Chondrocyte (in vitro differentiated cells): Measurements from ENCODE around the gene NLRP9. TPM values are rescaled to one million over a fixed set of nuclear protein-coding genes. Genes with fewer than 3 reads are reported as not detected.

Experiments used
- DNase-seq: peaks from one replicate; pipeline ENCODE4 v3.0.0; 2021; ENCODE audit warnings: mixed read lengths, low spot score
- H3K27ac Mint-ChIP-seq: one replicate; pipeline ENCODE4 v1.8.0; 2021; ENCODE audit warnings: mild to moderate bottlenecking, moderate library complexity, mixed read lengths; ENCODE audit not compliant: unreplicated experiment
- H3K27me3 Mint-ChIP-seq: 2 replicates; pipeline ENCODE4 v1.8.0; 2021; ENCODE audit warnings: low read depth, mixed read lengths
- H3K36me3 Mint-ChIP-seq: 2 replicates; pipeline ENCODE4 v1.8.0; 2021; ENCODE audit warnings: low read depth, mixed read lengths
- H3K4me1 Mint-ChIP-seq: 2 replicates; pipeline ENCODE4 v1.8.0; 2021; ENCODE audit warnings: low read depth, mild to moderate bottlenecking, mixed read lengths
- H3K4me3 Mint-ChIP-seq: one replicate; pipeline ENCODE4 v1.8.0; 2021; ENCODE audit warnings: mild to moderate bottlenecking, moderate library complexity, mixed read lengths; ENCODE audit not compliant: unreplicated experiment
- H3K9me3 Mint-ChIP-seq: 2 replicates; pipeline ENCODE4 v1.8.0; 2021; ENCODE audit warnings: low read depth, mixed read lengths
- total RNA-seq: library from RNA; stranded (reverse); gene quantifications from 3 replicates; pipeline ENCODE4 v1.2.1, GENCODE V29; 2021
- TF ChIP-seq, protein P1 (sequence below): fragments of 200-600 bp; sonication (generic); IDR thresholded peaks from 2 replicates; pipeline ENCODE4 v1.5.0; 2021; ENCODE audit warnings: antibody characterized with exemption, mild to moderate bottlenecking, moderate library complexity

Gene NLRP9
- total RNA-seq, 1 donor from 2014 or later, result not detected

DNA sequence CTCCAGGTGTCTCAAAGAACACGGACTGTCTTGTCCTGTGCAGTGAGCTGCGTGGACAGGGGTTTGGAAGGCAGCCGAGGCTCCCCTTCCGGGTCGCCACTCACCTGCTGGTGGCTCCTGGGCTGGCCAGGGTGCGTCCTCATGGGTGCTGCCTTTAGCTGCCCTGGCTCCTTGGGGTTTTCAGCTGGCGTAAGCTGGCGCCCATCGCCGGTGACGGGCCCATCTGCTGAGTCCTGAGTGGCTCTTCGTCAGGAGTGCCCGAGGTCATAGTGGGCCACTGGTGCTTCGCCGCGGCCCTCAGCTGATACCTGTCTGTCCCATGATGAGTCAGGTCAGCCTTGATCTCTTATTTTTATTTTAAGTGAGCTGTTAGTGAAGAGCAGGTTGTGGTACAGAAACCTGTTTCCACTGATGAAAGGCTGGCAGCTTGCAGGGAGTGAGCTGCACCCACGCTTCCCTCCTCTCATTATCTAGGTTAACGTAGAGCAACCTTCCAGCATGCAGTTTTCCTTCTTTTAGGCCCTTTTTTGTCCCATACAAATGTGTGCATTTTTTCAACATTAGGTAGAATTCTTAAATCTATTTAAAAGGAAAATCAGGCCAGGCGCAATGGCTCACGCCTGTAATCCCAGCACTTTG is 44.7 kb downstream of the NLRP9 start:
- TF ChIP-seq, protein P1, sequence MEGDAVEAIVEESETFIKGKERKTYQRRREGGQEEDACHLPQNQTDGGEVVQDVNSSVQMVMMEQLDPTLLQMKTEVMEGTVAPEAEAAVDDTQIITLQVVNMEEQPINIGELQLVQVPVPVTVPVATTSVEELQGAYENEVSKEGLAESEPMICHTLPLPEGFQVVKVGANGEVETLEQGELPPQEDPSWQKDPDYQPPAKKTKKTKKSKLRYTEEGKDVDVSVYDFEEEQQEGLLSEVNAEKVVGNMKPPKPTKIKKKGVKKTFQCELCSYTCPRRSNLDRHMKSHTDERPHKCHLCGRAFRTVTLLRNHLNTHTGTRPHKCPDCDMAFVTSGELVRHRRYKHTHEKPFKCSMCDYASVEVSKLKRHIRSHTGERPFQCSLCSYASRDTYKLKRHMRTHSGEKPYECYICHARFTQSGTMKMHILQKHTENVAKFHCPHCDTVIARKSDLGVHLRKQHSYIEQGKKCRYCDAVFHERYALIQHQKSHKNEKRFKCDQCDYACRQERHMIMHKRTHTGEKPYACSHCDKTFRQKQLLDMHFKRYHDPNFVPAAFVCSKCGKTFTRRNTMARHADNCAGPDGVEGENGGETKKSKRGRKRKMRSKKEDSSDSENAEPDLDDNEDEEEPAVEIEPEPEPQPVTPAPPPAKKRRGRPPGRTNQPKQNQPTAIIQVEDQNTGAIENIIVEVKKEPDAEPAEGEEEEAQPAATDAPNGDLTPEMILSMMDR, result no peak
- Mint-ChIP-seq H3K4me1 (no peaks in the 10 kb centered on the region), H3K27me3 (no peaks in the 10 kb centered on the region), H3K27ac (no peak overlapping the region), H3K9me3 (no peaks in the 10 kb centered on the region), H3K36me3 (peaks cover 18% of the 10 kb centered on the region), H3K4me3 (no peak overlapping the region)
- peak; percentile 72 for DNase-seq

DNA sequence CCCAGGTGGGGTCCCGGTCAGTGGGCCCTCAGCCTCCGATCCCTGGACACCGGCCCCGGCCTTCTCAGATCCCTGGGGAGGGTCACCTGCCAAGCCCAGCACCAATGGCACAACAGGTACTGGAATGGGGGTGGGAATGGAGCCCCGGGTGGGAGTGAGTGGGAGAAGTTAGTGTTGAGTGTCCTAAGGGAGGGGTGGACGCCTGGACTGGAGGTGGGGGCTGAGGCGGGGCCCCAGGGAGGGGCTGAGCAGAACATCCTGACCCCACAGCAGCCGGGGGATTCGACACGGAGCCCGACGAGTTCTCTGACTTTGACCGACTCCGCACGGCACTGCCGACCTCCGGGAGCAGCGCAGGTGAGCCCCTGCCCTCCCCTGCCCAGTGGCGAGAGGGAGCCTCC is 45.5 kb downstream of the NLRP9 start:
- Mint-ChIP-seq H3K27ac (no peak overlapping the region), H3K36me3 (peaks cover 17% of the 10 kb centered on the region), H3K9me3 (no peaks in the 10 kb centered on the region), H3K4me1 (no peaks in the 10 kb centered on the region), H3K27me3 (no peaks in the 10 kb centered on the region), H3K4me3 (no peak overlapping the region)
- TF ChIP-seq, protein P1, result no peak
- DNase-seq, result peak; percentile 91

DNA sequence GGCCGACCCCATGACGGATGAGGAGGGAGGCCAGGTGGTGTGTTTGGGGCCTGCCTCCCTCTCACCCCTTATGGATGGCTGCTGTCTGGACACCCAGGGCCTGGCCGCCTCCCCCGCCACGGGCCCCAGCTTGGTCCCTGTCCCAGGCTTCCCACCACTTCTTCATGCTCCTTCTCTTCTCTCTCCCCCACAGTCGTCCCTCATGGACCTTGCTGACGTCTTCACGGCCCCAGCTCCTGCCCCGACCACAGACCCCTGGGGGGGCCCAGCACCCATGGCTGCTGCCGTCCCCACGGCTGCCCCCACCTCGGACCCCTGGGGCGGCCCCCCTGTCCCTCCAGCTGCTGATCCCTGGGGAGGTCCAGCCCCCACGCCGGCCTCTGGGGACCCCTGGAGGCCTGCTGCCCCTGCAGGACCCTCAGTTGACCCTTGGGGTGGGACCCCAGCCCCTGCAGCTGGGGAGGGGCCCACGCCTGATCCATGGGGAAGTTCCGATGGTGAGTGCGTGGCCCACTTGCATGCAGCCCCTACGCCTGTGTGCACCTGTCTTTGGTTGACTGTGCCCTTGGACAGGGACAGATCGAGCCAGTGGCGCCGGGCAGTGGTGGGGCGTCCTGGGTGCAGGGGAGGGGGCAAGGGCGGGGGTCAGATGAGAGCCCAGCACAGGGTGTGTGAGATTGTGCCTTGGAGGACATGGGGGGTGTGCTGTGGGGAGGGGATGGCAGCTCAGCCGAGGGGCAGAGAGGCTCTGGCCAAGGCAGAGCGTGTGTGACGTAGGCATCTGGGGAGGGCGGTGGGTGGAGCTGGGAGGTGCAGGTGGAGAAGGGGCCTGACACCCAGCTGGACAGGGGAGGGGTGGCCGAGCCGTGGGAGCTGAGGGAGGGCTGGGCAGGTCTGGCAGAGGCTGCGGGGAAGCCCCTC is 46.4 kb downstream of the NLRP9 start:
- no peak overlapping the region for H3K27ac Mint-ChIP-seq
- H3K4me1 Mint-ChIP-seq, result no peaks in the 10 kb centered on the region
- peaks cover 17% of the 10 kb centered on the region for H3K36me3 Mint-ChIP-seq
- DNase-seq, result peak; percentile 85
- no peaks in the 10 kb centered on the region for H3K27me3 Mint-ChIP-seq
- no peaks in the 10 kb centered on the region for H3K9me3 Mint-ChIP-seq
- TF ChIP-seq, protein P1, result no peak
- H3K4me3 Mint-ChIP-seq, result no peak overlapping the region

GRCh38 chr19:55690769-55691545 is 47.2 kb downstream of the NLRP9 start:
- Mint-ChIP-seq H3K9me3 (no peaks in the 10 kb centered on the region), H3K4me1 (peaks cover 6% of the 10 kb centered on the region), H3K36me3 (peaks cover 18% of the 10 kb centered on the region), H3K27ac (no peak overlapping the region), H3K4me3 (no peak overlapping the region), H3K27me3 (no peaks in the 10 kb centered on the region)
- peak; percentile 91 for DNase-seq
- TF ChIP-seq, protein P1, result no peak
